HG02588 (cell line): ENCODE data around the gene ENOPH1.

ENCODE experiments used
- ATAC-seq: cut with Tn5 transposase; IDR thresholded peaks from one replicate; pipeline ENCODE4 v1.9.1; 2021; ENCODE audit warnings: mild to moderate bottlenecking, moderate library complexity; ENCODE audit not compliant: unreplicated experiment

The ENOPH1 gene

DNA sequence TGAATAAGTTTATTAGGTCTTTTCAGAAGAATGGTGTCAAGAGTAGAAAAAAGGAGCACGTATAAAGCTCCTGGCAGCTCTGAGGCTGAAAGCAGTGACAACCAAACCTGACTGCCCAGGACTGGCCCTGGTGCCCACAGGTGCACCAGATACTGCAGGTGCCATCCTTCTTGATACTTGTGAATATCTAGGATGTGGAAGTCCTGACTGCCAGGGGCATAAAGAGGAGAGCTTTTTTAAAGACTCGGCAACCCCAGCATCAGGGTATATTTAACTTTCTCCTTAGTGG, 70.7 kb downstream of the ENOPH1 start:
- no peak for ATAC-seq

DNA sequence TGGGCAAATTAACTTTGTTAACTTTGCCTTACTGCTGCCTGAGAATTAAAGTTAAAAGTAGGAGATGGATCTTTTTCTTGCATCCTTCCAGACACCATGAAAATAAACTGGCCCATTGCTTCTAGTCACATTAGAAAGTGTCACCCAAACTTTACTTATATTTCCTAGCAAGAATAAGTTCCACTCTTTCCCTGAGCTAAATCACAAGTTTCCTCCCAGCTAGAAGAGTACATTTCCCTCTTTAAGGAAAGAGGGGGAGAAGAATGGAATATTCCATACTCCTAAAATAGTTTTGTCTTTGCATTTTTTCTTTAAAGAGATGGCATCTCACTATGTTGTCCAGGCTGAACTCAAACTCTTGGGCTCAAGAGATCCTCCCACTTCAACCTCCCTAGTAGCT, 77.6 kb downstream of the ENOPH1 start:
- ATAC-seq = no peak

DNA sequence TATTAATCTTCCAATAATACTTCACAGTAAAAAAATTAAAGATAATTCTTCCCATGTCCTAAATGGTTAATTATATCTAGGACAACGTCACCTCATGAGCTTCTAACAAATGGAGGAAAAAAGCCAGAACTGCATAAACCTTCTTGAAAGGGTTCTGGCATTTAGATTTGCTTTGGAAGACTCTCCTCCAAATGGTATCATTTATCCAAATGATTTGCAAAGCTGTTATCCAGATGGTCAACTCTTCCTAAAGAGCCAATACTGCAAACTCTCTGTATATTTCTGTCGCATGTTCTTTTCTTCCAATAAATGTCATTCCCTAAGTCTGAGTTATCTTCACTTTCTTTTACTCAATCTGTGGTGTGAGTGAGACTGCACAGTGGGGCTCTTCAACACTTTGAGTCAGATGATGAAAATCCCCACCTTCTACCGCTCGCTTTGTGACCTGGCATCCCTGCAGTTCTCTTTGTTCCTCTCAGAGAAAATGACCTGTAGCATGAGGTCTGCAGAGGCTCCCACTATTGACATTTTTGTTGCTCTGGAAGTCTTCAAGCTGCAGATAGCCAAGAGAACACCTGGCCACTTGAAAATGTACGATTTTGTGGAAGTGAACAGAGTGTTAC, 78.5 kb downstream of the ENOPH1 start:
- ATAC-seq = no peak

DNA sequence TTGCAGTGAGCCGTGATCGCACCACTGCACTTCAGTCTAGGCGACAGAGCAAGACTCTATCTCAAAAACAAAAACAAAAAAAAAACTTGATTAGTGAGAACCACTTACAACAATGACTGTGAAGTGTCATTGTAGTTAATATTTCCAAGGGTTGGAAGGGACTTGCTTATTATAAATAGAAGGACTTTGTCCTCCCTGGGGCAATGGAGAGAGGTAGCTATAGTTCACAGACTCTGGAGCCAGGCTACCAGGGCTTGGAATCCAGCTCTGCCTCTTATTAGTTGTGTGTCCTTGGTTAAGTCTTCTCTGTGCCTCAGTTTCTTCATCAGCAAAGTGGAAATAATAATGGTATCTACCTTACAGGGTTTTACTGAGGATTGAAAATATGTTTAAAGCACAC, 79.8 kb downstream of the ENOPH1 start:
- ATAC-seq = no peak
